Suprapubic skin (tissue), 4 donors: Measurements from ENCODE around the gene CLCNKB. TPM values are rescaled to one million over a fixed set of nuclear protein-coding genes. Genes with fewer than 3 reads are reported as not detected.
"Not testable (repeated sequence)": the region's sequence is repeated elsewhere in the genome, so short reads cannot be mapped to it uniquely, and the experiment has no call there.

Experiments used
- DNase-seq, 2 donors: peaks; one replicate each; pipeline ENCODE4 v3.0.0-alpha.2; 2019; ENCODE audit warnings: low spot score in 2 of 2
- H3K27ac ChIP-seq: fragments of 200-600 bp; sonication (generic); one replicate; pipeline ENCODE4 v1.5.1; 2019
- H3K27me3 ChIP-seq: fragments of 200-600 bp; sonication (generic); one replicate; pipeline ENCODE4 v1.5.1; 2019
- H3K36me3 ChIP-seq: fragments of 200-600 bp; sonication (generic); one replicate; pipeline ENCODE4 v1.5.1; 2019
- H3K4me1 ChIP-seq: fragments of 200-600 bp; sonication (generic); one replicate; pipeline ENCODE4 v1.5.1; 2019
- H3K4me3 ChIP-seq: fragments of 200-600 bp; sonication (generic); one replicate; pipeline ENCODE4 v1.5.1; 2019; ENCODE audit warnings: mild to moderate bottlenecking
- H3K9me3 ChIP-seq: fragments of 200-600 bp; sonication (generic); one replicate; pipeline ENCODE4 v1.5.1; 2019
- EP300 ChIP-seq: sonication (generic); formaldehyde crosslinking; IDR thresholded peaks from one replicate; pipeline ENCODE4 v1.6.1; 2017; ENCODE audit warnings: antibody characterized with exemption
- POLR2A ChIP-seq, 2 donors: fragments of 450-650 bp; IDR thresholded peaks; one replicate each; pipeline ENCODE4 v1.6.1; 2017; ENCODE audit warnings: antibody characterized with exemption in 2 of 2, mild to moderate bottlenecking in 2 of 2, moderate library complexity in 2 of 2
- POLR2AphosphoS5 ChIP-seq, 3 donors: sonication (generic); formaldehyde crosslinking; IDR thresholded peaks; one replicate each; pipeline ENCODE4 v1.6.1; 2017; ENCODE audit warnings: antibody characterized with exemption in 3 of 3
- WGBS: methylation state at CpG from one replicate; pipeline ENCODE4 v1.1.5; 2018; 5-methylcytosine and 5-hydroxymethylcytosine counted together
- total RNA-seq, 4 donors: library from RNA; depleted of rRNA; stranded (reverse); fragments of >200 nt; gene quantifications; one replicate each; pipeline ENCODE4 v1.1.0, GENCODE V29; 2016
- TF ChIP-seq, protein P1 (sequence below), 2 donors: fragments of 200-600 bp in 1 of 2; fragments of 450-650 bp in 1 of 2; sonication (generic) in 1 of 2; IDR thresholded peaks; one replicate each; pipeline ENCODE4 v1.5.1; 2016 to 2019; ENCODE audit warnings: antibody characterized with exemption in 2 of 2, mild to moderate bottlenecking in 1 of 2, moderate library complexity in 1 of 2

The CLCNKB gene
- total RNA-seq, 4 donors from 2014 or later = 0.42 TPM; not detected in 3

DNA sequence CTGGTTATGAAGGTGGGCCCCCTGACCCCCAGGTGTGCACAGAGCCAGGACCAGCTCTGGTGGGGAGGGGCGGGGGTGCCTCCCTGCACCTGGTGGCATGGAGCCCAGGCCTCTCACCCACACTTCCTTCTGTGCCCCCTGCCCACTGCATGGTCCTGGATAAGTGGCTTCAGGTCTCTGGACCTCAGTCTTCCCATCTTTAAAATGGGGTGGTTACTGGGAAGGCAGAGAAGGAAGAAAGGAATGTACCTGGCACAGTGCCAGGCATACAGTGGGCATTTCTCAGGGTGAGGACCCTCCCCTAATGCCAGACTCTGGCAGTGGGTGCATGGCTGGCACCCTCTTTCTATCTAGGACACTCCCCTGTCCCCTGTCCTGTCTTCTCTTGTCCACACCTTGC is 14.3 kb upstream of the CLCNKB start:
- Histone ChIP-seq H3K9me3 (no peaks in the 10 kb centered on the region), H3K4me3 (no peak overlapping the region), H3K36me3 (no peaks in the 10 kb centered on the region), H3K4me1 (peaks cover 21% of the 10 kb centered on the region), H3K27ac (no peak overlapping the region), H3K27me3 (peaks cover 23% of the 10 kb centered on the region)
- 100% methylated on average over 1 of the region's 1 CpG for WGBS
- no peak for DNase-seq
- no peak for TF ChIP-seq POLR2AphosphoS5 (IDR thresholded peaks at IDR 0.05)
- TF ChIP-seq, protein P1, sequence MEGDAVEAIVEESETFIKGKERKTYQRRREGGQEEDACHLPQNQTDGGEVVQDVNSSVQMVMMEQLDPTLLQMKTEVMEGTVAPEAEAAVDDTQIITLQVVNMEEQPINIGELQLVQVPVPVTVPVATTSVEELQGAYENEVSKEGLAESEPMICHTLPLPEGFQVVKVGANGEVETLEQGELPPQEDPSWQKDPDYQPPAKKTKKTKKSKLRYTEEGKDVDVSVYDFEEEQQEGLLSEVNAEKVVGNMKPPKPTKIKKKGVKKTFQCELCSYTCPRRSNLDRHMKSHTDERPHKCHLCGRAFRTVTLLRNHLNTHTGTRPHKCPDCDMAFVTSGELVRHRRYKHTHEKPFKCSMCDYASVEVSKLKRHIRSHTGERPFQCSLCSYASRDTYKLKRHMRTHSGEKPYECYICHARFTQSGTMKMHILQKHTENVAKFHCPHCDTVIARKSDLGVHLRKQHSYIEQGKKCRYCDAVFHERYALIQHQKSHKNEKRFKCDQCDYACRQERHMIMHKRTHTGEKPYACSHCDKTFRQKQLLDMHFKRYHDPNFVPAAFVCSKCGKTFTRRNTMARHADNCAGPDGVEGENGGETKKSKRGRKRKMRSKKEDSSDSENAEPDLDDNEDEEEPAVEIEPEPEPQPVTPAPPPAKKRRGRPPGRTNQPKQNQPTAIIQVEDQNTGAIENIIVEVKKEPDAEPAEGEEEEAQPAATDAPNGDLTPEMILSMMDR (IDR thresholded peaks at IDR 0.05) = no peak
- TF ChIP-seq POLR2A (IDR thresholded peaks at IDR 0.05) = no peak
- no peak for TF ChIP-seq EP300

DNA sequence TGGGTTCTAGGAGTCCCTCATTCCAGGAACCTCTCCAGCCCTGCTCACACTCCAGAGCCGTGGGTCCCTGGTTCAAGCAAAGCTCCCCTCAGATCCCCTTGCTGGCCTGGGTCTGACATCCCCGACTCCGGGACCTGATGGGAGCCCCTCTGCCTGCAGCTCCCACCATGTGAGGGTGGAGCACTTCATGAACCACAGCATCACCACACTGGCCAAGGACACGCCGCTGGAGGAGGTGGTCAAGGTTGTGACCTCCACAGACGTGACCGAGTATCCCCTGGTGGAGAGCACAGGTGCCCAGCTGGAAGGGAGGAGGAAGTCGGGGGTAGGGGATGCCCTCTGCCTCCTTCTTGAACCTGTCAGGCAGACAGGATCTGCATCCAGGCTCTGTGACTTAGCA is 12.0 kb upstream of the CLCNKB start:
- Histone ChIP-seq H3K27ac (no peak overlapping the region), H3K36me3 (no peaks in the 10 kb centered on the region), H3K4me1 (peaks cover 21% of the 10 kb centered on the region), H3K27me3 (peaks cover 23% of the 10 kb centered on the region), H3K9me3 (no peaks in the 10 kb centered on the region), H3K4me3 (no peak overlapping the region)
- WGBS = 77% methylated on average over 8 of the region's 8 CpGs
- DNase-seq = no peak
- TF ChIP-seq POLR2AphosphoS5 (IDR thresholded peaks at IDR 0.05) (no peak), POLR2A (IDR thresholded peaks at IDR 0.05) (no peak), EP300 (no peak)
- TF ChIP-seq, protein P1 (IDR thresholded peaks at IDR 0.05) = no peak

DNA sequence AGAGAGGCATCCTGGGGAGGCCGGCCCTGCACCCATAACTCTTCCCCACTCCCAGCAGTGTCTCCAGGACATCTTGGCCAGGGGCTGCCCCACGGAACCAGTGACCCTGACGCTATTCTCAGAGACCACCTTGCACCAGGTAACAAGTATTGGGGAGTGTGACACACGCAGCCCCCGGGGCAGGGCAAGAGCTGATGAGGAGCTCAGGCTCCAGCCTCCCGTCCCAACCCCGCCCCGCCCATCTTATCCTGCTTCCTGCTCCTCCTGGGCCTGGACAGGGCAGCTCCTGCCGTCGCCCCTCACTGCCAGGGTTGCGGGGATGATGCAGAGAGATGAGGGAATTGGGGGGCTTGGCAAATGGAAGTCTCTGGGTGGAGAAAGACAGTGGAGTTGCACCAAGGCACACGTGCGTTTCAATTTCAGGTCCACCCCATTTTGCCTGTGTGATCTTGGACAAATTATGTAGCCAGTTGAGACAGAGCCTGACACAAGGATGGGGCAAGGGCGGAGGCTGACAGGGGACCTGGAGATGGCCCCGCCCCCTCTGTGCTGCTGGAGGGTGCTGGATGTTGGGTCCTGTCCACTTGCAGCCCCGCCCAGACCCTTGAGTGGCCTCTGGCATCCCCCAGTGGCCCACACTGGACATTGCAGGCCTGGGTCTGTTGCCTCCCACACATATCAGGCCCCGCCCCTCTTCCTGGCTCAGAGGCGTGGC is 11.0 kb upstream of the CLCNKB start:
- Histone ChIP-seq H3K27me3 (peaks cover 23% of the 10 kb centered on the region), H3K27ac (no peak overlapping the region), H3K9me3 (no peaks in the 10 kb centered on the region), H3K4me3 (no peak overlapping the region), H3K36me3 (no peaks in the 10 kb centered on the region), H3K4me1 (peaks cover 12% of the 10 kb centered on the region)
- TF ChIP-seq, protein P1 (IDR thresholded peaks at IDR 0.05) = peak; percentile 93
- no peak for TF ChIP-seq POLR2A (IDR thresholded peaks at IDR 0.05)
- no peak for TF ChIP-seq EP300
- no peak for TF ChIP-seq POLR2AphosphoS5 (IDR thresholded peaks at IDR 0.05)
- peak; percentile 91 to 92 for DNase-seq
- WGBS = 47% methylated on average over 13 of the region's 18 CpGs

DNA sequence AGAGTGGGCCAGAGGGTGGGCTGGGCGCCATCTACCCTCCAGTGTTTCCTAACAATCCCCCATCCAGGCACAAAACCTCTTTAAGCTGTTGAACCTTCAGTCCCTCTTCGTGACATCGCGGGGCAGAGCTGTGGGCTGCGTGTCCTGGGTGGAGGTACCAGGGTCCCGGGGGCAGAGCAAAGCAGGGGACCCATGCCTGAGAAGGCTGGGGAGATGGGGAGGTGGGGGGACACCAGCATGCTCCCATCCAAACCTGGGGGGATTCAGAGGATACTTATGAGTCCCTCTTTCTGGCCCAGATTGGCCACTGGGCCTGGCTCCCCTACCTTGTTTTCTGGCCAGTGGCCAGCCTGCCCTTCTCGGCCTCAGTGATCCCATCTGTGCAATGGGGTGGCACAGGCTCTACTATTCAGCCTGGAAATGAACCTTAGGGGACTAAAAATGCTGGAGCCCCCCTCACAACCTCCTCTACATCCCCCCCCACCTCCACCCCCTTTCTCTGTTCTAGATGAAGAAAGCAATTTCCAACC is 10.4 kb upstream of the CLCNKB start:
- Histone ChIP-seq H3K4me1 (peaks cover 12% of the 10 kb centered on the region), H3K27me3 (peaks cover 19% of the 10 kb centered on the region)
- H3K27ac ChIP-seq, DNase-seq, H3K4me3 ChIP-seq, H3K9me3 ChIP-seq, H3K36me3 ChIP-seq: not testable (repeated sequence)
- 65% methylated on average over 6 of the region's 7 CpGs for WGBS

DNA sequence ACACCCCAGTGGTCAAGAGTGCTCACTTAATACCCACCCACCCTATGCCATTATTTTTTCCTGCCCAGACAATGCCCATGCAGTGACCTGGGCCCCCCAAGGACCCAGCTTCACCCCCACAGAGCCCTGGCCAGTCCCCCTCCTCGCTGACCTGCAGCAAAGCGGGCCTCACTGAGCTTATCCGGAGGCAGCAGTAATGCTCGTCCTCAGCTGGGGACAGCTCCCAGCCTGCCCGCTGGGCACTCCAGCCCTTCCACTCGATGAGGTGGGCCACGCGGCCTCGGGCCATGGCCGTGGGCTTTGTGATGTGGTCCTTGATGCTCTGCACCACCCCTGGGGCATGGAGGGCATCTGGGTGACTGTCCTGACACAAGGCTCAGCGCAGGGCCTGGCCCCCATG is 7.1 kb upstream of the CLCNKB start:
- H3K4me3 ChIP-seq, H3K27ac ChIP-seq, DNase-seq, H3K36me3 ChIP-seq, H3K27me3 ChIP-seq, H3K9me3 ChIP-seq: not testable (repeated sequence)
- WGBS = 100% methylated on average over 3 of the region's 11 CpGs
- H3K4me1 ChIP-seq = peaks cover 12% of the 10 kb centered on the region

DNA sequence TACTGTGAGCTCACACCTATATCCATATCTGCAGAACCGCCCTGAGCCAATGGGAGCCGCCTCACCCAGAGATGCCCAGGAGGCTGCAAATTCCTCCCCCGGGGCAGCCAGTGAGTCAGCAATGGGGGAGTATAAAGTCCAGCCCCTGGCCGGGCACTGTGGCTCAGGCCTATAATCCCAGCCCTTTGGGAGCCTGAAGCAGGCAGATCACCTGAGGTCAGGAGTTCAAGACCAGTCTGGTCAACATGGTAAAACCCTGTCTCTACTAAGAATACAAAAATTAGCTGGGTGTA is 5.0 kb upstream of the CLCNKB start:
- Histone ChIP-seq H3K4me1 (no peaks in the 10 kb centered on the region), H3K27me3 (no peaks in the 10 kb centered on the region), H3K4me3 (no peak overlapping the region), H3K9me3 (no peaks in the 10 kb centered on the region), H3K27ac (no peak overlapping the region), H3K36me3 (no peaks in the 10 kb centered on the region)
- WGBS = 100% methylated on average over 2 of the region's 4 CpGs
- DNase-seq = no peak
- TF ChIP-seq, protein P1 (IDR thresholded peaks at IDR 0.05) = no peak
- TF ChIP-seq POLR2AphosphoS5 (IDR thresholded peaks at IDR 0.05) = no peak

DNA sequence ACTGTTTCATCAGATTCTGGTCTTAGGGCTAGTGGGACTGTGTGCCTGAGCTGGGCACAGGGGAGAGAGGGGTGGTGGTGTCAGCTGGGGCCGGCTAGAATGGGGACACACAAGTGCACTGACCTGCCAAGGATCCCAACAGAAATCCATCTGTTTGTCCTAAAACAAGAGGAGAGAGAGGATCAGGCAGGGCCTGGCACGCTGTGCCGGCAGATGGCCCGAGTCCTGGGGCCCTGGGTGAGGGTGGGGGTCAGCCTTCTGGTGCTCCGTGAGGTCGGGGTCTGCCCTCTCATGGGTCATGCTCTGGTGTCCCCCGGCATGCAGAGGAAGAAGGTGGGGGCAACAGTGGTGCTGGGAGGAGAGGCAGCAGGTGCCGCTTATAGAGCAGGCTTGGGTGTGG is 3.7 kb upstream of the CLCNKB start:
- H3K27me3 ChIP-seq, H3K27ac ChIP-seq, H3K4me3 ChIP-seq, H3K9me3 ChIP-seq, H3K36me3 ChIP-seq, H3K4me1 ChIP-seq, DNase-seq: not testable (repeated sequence)
- WGBS = 78% methylated on average over 8 of the region's 8 CpGs
